ENCODE results near the gene HTRA2. TPM values are rescaled to one million over a fixed set of nuclear protein-coding genes. Genes with fewer than 3 reads are reported as not detected.
A peak's percentile ranks its signal among the peaks of the same experiment; 100 is the strongest.
"Not testable (repeated sequence)": the region's sequence is repeated elsewhere in the genome, so short reads cannot be mapped to it uniquely, and the experiment has no call there.

The HTRA2 gene
- total RNA-seq, 2 donors from 2014 or later, result 22.4 to 30.4 TPM

DNA sequence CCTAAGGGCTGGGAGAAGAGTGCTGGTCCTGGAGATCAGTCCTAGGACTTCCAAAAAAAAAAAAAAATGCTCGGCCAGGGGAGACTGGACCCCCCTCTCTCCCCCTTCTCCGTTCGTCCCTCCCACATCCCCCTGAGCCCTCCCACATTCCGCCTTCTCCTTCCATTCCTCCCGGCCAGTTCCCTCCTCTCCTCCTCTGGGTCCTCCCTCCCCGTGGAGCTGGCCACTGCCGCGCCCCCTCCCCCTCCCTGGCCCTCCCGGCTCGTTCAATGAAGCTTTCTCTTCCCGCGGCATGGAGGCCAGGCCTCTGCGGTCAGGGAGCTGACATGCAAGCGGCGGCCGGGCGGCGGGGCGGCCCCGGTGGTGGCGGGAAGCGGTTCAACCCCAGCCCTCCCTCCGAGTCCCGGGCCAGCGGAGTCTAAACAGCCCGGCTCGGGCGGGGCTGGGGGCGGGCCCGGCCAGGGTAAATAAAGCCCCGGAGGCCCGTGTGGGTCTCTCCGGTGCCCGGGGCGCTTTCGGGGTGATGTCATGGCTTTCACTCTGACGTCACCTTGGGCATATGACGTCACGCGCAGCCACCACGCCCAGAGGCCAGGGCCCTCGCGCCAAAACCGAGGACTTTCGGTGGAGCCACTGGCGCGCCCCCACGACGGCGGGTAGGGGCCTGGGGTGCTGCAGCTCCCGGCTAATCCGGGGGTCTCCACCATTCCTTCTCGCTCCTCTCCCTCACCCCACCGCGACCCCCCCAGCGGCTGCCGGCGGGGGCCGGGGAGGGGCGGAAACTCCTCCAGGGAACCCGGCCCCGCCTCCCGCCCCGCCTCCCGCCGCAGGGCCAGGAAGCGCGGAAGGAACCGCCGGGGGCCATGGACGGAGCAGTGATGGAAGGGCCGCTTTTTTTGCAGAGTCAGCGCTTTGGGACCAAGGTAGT lies 24.4 kb downstream of the HTRA2 start, which contains the start of the genes DOK1 and LOXL3:
Gene DOK1, plus strand, starts transcription at position 829 of the 928 bp plus-strand sequence. Its CDS starts 35 bp downstream, at position 864.
Gene LOXL3, minus strand, starts transcription at position 51 of the 928 bp plus-strand sequence. CDS start 1,308 bp downstream, outside the sequence.
- intact Hi-C loops (cut with DNase I), result no loop called here

DNA sequence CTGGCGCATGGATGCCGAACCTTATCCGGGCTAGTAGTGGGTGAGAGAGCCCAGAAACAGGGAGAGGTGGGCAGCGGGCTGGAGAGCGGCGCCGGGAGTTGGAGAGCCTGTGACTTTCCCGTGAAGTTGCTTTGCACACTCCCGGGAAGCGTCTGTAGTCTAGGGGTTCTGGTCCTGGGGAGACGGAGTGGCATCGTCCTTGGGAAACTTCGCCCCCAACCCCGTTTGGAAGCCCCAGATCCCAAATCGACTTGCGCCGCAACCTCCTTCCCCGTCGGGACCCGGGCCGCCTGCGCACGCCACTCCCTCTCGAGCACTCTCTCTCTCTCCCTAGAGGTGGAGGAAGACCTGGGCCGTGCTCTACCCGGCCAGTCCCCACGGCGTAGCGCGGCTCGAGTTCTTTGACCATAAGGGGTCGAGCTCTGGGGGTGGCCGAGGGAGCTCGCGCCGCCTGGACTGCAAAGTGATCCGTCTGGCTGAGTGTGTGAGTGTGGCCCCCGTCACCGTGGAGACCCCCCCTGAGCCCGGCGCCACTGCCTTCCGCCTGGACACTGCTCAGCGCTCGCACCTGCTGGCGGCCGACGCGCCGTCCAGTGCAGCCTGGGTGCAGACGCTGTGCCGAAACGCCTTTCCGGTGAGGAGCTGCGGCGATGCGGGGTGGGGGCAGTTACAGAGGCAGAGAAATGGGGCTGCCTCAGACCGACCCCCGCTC lies 25.2 kb downstream of the HTRA2 start:
- intact Hi-C loops (cut with DNase I), result no loop called here
- peak; percentile 91 for DNase-seq (ENCODE audit: low spot score)

More for the DNA sequence above, 24.4 kb downstream of the HTRA2 start, which contains the start of the genes DOK1 and LOXL3:
- peak; percentile 96 for DNase-seq (ENCODE audit: low spot score)

DNA sequence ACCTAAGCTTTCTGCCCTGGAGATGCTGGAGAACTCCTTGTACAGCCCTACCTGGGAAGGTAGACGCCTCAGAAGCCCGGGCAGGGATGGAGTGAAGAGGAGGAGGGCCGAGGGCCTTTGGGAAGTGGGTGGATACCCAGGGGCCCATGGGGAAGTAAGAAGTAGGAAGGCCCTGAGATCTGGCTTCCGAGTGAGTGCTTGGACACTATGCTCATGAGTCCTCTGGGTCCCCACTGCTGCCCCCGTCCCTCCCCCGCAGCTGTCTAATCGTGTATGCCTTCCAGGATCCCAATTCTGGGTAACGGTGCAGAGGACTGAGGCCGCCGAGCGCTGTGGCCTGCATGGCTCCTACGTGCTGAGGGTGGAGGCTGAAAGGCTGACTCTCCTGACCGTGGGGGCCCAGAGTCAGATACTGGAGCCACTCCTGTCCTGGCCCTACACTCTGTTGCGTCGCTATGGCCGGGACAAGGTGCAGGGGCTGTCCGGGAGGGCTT lies 25.9 kb downstream of the HTRA2 start:
- intact Hi-C loops (cut with DNase I), result no loop called here
- DNase-seq (ENCODE audit: low spot score), result peak; percentile 80

DNA sequence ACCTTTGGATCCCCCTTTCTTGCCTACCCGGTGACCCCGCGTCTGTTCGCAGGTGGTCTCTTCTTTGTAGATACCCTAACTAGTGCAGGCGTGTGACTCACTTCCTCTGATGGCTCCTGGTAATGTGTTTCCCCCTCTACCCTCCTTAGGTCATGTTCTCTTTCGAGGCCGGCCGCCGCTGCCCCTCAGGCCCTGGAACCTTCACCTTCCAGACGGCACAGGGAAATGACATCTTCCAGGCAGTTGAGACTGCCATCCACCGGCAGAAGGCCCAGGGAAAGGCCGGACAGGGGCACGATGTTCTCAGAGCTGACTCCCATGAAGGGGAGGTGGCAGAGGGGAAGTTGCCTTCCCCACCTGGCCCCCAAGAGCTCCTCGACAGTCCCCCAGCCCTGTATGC lies 26.4 kb downstream of the HTRA2 start:
- intact Hi-C loops (cut with DNase I), result no loop called here
- DNase-seq (ENCODE audit: low spot score), result no peak

DNA sequence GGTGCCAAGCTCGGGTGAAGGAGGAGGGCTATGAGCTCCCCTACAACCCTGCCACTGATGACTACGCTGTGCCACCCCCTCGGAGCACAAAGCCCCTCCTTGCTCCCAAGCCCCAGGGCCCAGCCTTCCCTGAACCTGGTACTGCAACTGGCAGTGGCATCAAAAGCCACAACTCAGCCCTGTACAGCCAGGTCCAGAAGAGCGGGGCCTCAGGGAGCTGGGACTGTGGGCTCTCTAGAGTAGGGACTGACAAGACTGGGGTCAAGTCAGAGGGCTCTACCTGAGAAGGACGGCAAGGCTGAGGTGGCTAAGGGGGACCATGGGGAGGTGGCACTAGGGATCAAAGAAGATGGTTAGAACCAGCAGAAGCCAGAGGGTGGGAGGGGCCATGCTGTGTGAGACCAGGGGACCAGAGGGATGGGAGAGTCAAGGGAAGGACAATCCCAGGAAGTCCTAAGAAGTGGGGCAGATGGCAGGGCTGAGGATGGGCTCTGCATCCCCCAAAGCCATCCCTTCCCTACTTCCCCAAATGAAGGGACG lies 27.2 kb downstream of the HTRA2 start:
- intact Hi-C loops (cut with DNase I), result no loop called here
- DNase-seq (ENCODE audit: low spot score), result no peak

DNA sequence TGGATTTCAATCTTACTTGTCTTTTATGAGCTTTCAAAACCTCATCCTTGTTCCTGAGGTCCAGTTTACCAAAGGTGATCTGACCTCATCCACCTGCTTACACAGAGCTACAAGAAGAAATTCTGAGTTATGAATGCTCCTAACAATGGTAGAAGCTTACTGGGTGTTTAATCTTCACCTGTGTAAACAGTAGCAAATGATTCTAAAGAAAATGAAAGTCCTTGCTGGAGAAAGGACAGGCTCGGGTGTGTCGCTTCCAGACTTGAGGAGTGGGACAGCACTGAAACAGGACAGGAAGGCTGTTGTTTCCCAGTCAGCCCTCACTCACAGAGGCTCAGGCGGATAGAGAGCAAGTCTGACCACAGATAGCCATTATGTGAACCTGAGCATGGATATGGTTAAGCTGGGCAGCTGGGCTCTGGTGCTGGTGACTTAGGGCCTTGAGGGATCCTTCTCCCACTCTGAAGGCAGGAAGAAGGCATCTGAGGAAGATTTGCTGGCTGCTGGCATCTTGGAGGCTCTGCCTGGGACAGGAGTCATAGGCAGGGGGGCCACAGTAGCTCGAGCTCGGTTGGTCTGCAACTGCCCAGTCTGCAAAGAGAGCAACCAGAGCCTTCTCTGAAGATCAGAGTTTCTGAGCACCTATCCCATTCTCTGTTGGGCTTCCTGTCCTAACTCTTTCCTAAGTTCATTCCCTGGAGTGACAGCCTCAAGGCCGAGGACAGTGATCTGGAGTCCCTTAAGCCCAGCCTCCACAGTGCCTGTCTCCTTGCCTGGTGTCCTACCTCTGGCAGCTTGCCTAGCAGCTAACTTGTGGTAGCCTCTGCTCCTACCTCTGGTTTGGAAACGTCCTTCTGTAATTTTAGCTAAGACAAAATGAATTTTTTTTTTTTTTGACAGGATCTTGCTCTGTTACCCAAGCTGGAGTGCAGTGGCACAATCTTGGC lies 28.8 kb downstream of the HTRA2 start:
- intact Hi-C loops (cut with DNase I), result no loop called here
- no peak for DNase-seq (ENCODE audit: low spot score)

DNA sequence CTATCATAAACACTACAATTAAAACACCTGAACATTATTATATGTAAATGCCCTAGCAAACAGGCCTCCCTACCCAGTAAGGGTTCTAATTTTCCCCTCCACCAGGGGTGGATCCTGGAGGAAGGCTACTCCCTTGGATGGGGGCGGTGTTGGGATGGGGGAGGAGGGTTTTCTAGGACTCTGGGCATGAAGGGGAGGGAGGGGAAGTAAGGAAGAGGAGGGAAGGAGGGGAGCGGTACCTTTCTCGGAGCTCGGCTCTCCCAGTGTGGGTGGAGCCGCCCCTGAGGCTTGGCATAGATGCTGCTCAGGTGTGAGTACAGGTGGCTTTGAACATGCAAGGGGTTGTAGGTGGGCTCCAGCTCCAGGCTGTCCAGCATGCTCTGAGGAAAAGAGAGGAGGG lies 30.2 kb downstream of the HTRA2 start:
- no peak for DNase-seq (ENCODE audit: low spot score)
- intact Hi-C loops (cut with DNase I), result no loop called here

DNA sequence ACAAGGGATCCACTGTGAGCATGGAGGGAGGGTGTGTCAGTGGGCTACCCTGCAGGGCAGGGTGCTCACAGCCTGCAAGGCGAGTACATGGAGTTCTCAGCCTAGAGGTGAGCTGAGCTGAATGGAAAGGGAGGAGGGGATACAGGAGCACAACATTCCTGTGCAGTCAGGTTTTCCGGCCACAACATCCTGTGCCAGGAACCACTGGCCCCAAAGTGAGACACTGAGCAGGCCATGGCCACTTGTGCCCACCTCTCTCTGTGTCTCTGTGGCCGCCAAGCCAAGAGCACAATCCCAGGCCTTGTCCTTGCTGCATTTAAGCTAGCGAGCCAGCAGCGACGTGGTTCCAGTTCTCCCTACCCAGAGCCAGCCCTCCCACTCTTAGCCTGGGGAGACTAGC lies 30.9 kb downstream of the HTRA2 start:
- no peak for DNase-seq (ENCODE audit: low spot score)
- intact Hi-C loops (cut with DNase I), result no loop called here

DNA sequence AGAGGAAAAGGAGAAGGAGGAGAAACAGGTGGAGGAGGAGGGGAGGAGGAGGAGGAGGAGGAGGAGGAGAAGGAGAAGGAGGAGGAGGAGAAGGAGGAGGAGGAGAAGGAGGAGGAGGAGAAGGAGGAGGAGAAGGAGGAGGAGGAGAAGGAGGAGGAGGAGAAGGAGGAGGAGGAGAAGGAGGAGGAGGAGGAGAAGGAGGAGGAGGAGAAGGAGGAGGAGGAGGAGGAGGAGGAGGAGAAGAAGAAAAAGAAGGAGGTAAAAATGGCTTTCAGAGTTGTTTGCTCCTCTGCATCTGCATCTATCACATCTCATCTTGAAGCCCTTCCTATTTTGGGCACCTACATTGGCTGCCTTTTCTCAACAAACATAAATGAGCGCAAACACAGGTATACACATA lies 31.3 kb downstream of the HTRA2 start:
- DNase-seq (ENCODE audit: low spot score); intact Hi-C loops (cut with DNase I): not testable (repeated sequence)

DNA sequence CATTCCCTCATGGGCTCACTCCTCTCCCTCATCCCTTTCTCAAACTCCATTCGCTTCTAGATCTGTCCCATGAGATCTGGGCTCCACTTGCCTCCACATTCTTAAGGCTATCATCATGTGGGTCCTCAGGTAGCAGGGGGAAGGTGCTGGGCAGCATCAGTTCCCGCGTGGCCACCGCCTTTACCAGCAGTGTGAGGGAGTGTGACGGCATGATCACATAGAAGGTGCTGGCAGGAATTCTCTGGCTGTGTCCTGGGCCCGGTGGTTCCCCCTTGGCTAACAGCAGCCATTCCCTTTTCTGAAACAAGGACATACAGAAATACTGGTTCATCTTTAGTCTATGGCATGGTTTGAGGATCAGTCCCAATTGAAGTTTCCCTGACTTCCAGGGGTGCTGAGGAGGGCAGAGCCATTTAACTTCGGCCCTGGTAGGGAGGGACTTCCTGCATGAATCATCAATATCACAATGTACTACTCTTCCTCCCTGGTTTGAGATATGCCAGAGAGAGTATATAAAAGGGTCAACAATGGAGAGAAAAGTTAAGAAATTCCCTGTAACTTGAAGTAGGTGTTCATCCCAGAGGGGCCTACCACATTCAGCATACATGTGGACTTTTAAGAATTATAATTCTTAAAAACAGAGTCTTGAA lies 32.5 kb downstream of the HTRA2 start:
- intact Hi-C loops (cut with DNase I), result no loop called here
- no peak for DNase-seq (ENCODE audit: low spot score)

DNA sequence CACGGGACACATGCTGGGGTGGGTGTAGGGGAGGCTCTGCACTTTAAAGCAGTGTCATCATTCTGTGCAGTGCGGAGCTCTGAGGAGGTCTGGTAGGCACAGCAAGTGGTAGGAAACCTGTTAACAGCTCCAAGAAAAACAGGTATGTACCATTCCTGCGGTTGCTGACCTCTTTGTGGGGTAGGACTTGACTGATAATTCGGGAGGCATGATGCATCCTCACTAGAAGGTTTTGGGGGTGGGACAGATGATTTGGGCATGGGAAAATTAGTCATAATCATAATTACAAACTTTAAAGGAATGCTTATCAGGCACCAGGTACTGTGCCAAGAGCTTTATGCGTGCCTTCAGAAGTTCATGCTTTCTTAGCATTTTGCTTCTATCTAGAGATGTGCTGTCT lies 34.5 kb downstream of the HTRA2 start:
- intact Hi-C loops (cut with DNase I), result loop anchor here in 1 of 2 donors (1.0 kb wide), 1 partner anchor 21 kb away; no protein-coding TSS in a partner anchor
- DNase-seq (ENCODE audit: low spot score), result no peak

DNA sequence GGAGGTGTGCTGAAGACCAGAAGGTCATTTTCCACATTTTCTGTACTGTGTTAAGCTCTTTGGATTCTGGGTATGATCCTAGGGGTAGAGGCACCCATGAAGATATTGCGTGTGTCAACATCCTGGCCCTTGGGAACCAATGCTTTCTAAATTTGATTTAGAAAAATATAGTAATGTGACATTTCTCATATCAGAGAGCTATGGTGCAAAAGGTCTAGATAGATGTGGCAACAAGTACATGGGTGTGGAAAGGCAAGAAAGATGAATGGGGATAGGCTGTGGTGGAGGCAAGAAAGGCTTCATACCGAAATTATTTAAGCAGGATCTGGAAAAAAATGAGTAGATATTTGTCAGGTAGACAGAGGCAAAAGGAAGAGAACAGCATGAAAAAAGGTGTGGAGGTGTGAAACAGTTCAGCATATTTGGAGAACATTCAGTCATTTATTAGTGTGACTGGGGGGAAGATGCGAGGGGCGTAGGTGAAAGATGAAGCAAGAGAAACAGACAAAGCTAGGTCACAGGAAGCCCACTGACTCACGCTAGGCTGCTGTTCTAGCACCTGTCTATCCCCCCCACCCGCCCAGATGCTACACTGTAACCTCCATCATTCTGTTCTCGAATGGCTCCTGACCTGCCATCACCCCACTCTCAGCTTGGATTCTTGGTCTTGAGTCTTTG lies 36.5 kb downstream of the HTRA2 start:
- intact Hi-C loops (cut with DNase I), result no loop called here
- no peak for DNase-seq (ENCODE audit: low spot score)

DNA sequence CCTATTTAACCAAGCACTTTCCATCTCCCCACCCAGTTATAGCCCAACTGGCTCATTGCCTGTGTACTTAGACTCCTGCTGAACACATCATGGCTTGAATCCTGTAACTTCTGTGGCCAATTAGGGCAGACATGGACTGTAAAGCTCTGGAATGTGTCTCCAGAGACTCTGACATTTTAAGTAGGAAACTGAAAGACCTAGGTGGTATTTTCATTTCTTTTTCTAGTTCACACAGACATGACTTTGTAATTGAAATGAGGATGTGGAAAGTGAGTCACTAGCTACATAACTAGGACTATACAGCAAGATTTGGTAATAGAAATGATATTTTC lies 37.0 kb downstream of the HTRA2 start:
- no peak for DNase-seq (ENCODE audit: low spot score)
- intact Hi-C loops (cut with DNase I), result no loop called here

DNA sequence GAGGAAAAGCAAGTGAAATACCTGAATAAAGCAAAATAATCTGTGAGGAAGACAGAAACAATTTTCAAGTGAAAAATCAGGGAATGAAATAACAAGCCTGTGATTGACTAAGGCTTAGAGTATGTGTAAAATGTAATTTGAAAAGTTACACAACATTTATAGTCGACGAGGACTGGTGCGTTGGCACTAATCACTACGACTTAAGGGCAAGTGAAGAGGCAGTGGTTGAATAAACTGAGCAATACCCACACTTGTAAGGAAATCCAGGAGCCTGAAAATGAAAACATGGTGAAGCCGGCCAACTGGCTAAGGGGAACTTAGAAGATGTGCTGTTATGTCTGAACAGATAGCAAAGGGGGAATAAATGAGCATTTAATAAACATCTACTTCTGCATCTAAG lies 38.1 kb downstream of the HTRA2 start:
- no peak for DNase-seq (ENCODE audit: low spot score)
- intact Hi-C loops (cut with DNase I), result no loop called here

DNA sequence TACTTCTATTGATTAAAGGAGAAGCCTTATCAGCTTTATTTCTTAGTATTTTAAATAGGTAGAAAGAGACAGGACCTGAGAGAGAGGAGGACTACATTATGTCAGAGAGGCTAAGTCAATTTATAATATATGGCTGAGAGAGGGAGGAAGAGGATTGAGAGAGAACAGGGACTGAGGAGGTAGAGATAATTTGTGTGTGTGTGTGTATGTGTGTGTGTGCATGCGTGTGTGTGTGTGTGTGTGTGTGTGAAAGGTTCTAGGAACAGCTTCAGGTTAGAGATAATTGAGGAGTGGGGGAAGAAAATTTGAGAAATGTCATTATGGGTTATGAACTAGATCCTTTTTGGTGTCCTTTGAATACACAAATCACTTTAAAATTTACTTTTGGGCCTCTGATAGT lies 40.0 kb downstream of the HTRA2 start:
- intact Hi-C loops (cut with DNase I), result no loop called here

DNA sequence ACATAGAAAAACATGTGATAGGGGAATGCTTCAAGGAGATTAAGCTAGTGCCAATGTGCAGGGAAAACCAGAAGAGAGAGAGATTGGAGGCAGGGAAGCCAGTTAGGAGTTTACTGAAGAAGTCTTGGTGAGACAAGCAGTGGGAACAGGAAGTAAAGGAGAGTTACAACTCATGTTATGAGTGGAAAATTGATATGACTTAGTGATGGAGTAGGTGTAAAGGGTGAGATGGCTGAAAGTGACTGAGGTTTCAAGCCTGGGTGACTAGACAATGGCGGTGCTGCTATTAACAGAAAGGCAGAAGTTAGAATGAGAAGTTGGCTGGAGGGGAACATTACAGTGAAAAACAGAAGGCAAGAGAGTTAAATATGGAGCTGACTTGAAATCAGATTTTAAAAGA lies 41.3 kb downstream of the HTRA2 start:
- intact Hi-C loops (cut with DNase I), result no loop called here

More for the DNA sequence above, 40.0 kb downstream of the HTRA2 start:
- DNase-seq (ENCODE audit: low spot score), result no peak

DNA sequence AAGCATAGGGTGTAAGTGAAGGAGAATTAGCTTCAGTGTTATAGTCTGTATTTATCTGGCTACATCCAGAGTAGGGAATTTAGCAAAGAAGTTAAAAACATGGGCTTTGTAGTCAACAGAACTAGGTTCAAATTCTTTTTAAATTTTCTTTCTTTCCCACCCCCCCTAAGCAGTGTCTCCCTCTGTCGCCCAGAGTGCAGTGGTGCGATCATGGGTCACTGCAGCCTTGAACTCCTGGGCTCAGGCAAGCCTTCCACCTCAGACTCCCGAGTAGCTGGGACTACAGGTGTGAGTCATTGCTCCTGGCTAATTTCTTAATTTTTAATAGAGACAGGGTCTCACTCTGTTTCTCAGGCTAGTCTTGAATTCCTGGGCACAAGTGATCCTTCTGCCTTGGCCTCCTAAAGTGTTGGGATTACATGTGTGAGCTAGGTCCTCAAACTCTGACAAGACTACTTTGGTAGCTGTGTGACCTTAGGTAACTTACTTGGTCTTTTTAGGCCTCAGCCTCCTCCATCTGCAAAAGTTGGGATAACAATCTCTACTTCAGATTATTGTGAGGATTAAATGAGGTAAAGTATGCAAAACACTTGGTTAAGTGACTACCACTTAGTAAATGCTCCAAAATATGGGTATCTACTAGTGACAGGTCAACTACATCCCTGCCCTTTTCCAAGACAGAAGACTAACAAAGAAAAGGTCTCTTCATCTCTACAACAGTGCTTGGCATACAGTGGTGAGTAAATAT lies 42.6 kb downstream of the HTRA2 start:
- no peak for DNase-seq (ENCODE audit: low spot score)
- intact Hi-C loops (cut with DNase I), result no loop called here

More for the DNA sequence above, 41.3 kb downstream of the HTRA2 start:
- no peak for DNase-seq (ENCODE audit: low spot score)

Measured in posterior vena cava (tissue), 2 donors.